ENCODE results near the gene RAPGEF4. TPM values are rescaled to one million over a fixed set of nuclear protein-coding genes. Genes with fewer than 3 reads are reported as not detected.

Gene RAPGEF4
- total RNA-seq, 2 experiments from 2014 or later: 0.85 to 1.3 TPM

DNA sequence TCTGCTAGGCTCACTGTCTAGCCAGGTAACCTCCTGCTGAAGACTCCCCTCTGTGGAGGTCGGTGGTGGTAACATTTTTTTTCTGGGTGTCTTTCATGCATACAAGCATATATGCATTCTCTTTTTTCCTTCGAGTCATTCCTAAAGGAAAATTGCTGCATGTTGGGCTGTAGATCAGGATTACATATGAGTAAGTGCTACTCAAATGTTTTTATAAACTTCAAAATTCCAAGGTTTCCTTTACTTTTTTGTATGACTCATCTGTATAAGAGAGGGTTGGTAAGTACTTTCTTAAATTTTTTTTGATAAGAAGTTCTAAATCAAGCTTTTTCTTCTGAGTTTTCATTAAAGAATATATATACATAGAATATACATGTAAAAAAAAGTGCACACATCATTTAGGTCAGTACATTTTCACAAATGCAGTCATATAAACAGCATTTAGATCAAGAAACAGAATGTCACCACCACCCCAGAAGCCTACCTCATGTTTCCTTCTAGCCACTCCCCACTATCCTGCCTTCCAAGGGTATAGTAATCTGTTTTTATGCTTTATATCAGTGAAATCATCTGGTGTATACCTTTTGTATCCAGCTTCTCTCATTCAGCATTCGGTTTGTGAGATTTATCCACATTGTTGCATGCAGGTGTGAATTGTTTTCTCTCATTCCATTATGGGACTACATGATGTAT lies 212.0 kb downstream of the RAPGEF4 start:
- CTCF ChIA-PET: interaction anchor here (1.7 kb wide), 1 partner anchor 23 kb away, joined by 5 read pairs; no protein-coding TSS in a partner anchor

DNA sequence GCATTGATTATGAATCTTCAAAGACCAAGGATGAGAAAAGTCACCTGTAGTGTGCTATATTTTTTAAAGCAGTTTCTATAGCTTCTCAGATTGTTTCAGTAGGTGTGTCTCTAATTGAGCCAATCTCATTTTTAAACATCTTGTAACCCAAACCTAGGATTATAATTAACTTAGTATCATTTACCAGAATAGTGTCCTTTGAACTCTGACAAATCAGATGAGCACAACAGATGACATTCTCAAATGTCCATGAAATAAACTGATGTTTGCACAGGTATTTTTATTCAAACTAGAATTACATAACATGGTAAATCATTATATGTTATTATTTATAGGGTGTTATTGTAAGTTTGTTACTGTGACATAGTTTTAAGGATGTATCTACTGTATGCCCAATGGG lies 213.9 kb downstream of the RAPGEF4 start:
- no peak for ATAC-seq
- no peak overlapping the region for H3K4me3 Mint-ChIP-seq
- CTCF ChIA-PET: interaction anchor here (1.0 to 2.2 kb wide), 2 partner anchors 17 to 19 kb away, joined by 3 to 9 read pairs; no protein-coding TSS in a partner anchor
- H3K9me3 Mint-ChIP-seq: no peaks in the 10 kb centered on the region
- H3K4me1 Mint-ChIP-seq (ENCODE audit: low read depth): peaks cover 15% of the 10 kb centered on the region
- no peak overlapping the region for H3K27ac Mint-ChIP-seq
- no peaks in the 10 kb centered on the region for H3K36me3 Mint-ChIP-seq (ENCODE audit: low read depth)
- intact Hi-C loops (cut with micrococcal nuclease): no loop called here
- no peaks in the 10 kb centered on the region for H3K27me3 Mint-ChIP-seq
- TF ChIP-seq, protein P1, sequence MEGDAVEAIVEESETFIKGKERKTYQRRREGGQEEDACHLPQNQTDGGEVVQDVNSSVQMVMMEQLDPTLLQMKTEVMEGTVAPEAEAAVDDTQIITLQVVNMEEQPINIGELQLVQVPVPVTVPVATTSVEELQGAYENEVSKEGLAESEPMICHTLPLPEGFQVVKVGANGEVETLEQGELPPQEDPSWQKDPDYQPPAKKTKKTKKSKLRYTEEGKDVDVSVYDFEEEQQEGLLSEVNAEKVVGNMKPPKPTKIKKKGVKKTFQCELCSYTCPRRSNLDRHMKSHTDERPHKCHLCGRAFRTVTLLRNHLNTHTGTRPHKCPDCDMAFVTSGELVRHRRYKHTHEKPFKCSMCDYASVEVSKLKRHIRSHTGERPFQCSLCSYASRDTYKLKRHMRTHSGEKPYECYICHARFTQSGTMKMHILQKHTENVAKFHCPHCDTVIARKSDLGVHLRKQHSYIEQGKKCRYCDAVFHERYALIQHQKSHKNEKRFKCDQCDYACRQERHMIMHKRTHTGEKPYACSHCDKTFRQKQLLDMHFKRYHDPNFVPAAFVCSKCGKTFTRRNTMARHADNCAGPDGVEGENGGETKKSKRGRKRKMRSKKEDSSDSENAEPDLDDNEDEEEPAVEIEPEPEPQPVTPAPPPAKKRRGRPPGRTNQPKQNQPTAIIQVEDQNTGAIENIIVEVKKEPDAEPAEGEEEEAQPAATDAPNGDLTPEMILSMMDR (IDR thresholded peaks at IDR 0.05): no peak
- no peak for DNase-seq
- POLR2A ChIA-PET: no interaction called here

More for the DNA sequence above, 212.0 kb downstream of the RAPGEF4 start:
- POLR2A ChIA-PET: no interaction called here
- Mint-ChIP-seq H3K9me3 (no peaks in the 10 kb centered on the region), H3K27ac (no peak overlapping the region), H3K4me3 (no peak overlapping the region), H3K36me3 (ENCODE audit: low read depth) (no peaks in the 10 kb centered on the region), H3K27me3 (peaks cover 2% of the 10 kb centered on the region), H3K4me1 (ENCODE audit: low read depth) (peaks cover 30% of the 10 kb centered on the region)
- intact Hi-C loops (cut with micrococcal nuclease): no loop called here
- TF ChIP-seq, protein P1 (IDR thresholded peaks at IDR 0.05): no peak
- no peak for DNase-seq
- ATAC-seq: no peak

DNA sequence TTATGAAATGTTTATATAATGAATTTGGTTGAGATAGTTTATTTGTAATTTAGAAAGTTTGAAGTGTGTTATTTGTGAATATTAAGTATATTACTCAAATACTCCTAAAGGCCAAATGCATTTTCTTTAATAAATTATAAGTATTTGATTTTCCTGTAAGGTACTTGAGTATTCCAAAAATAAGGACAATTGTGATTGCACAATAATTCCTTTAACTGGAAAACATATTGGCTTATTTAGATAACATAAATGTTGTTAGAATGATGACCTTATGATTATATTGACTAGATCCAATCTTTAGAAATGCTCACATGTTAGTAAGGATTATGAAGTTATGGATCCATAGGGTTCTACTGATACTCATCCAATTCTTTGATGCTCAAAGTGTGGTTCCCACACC lies 214.9 kb downstream of the RAPGEF4 start:
- intact Hi-C loops (cut with micrococcal nuclease): no loop called here
- Mint-ChIP-seq H3K27ac (no peak overlapping the region), H3K27me3 (no peaks in the 10 kb centered on the region), H3K9me3 (no peaks in the 10 kb centered on the region), H3K4me3 (no peak overlapping the region), H3K4me1 (ENCODE audit: low read depth) (peaks cover 6% of the 10 kb centered on the region), H3K36me3 (ENCODE audit: low read depth) (no peaks in the 10 kb centered on the region)
- ChIA-PET CTCF (interaction anchor here (2.2 kb wide), 1 partner anchor 18 kb away, joined by 9 read pairs; no protein-coding TSS in a partner anchor), POLR2A (no interaction called here)
- DNase-seq (no peak), ATAC-seq (no peak)
- TF ChIP-seq, protein P1 (IDR thresholded peaks at IDR 0.05): no peak

DNA sequence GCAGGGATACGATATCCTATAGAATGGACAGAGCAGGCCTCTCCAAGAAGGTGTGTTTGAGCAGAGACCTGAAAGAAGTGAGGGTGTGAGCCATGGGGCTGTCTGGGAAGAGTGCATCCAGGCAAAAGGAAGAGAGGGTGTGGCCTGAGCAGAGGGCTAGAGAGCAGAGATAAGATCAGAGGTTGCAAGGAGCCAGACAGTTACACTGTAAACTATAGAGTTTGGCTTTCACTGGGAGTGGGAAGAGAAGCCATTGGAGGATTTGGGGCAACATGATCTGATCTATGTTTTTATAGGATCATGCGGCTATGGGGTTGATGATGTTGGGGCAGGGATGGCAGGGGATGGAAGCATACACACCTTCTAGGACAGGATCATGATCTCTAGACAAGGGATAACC lies 215.9 kb downstream of the RAPGEF4 start:
- H3K27me3 Mint-ChIP-seq: peaks cover 2% of the 10 kb centered on the region
- intact Hi-C loops (cut with micrococcal nuclease): no loop called here
- H3K4me3 Mint-ChIP-seq: no peak overlapping the region
- H3K4me1 Mint-ChIP-seq (ENCODE audit: low read depth): peaks cover 3% of the 10 kb centered on the region
- no peak for ATAC-seq
- POLR2A ChIA-PET: no interaction called here
- TF ChIP-seq, protein P1 (IDR thresholded peaks at IDR 0.05): no peak
- DNase-seq: no peak
- H3K36me3 Mint-ChIP-seq (ENCODE audit: low read depth): no peaks in the 10 kb centered on the region
- CTCF ChIA-PET: no interaction called here
- H3K27ac Mint-ChIP-seq: no peak overlapping the region
- H3K9me3 Mint-ChIP-seq: no peaks in the 10 kb centered on the region

DNA sequence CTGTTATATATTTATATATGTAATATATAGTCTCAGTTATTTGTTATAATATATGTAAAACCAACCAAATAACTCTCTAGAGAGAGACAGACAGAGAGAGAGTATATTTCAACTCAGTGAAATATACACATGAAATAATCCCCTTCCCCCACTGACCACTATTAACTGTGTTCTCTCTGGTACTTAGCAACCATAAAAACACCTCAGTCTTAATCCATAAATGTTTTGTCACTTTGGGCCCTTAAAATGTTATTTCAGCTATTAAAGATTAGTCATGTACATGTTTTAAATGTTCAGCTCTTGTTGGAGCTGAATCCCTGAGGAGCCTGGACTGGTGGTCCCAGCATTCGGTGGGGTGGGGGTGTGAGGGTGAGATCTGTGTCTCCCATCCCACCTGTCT lies 217.8 kb downstream of the RAPGEF4 start:
- ChIA-PET POLR2A (no interaction called here), CTCF (interaction anchor here (0.6 to 1.7 kb wide), 2 partner anchors 22 to 423 kb away, joined by 3 to 8 read pairs; no protein-coding TSS in a partner anchor)
- Mint-ChIP-seq H3K4me3 (no peak overlapping the region), H3K27ac (no peak overlapping the region), H3K9me3 (no peaks in the 10 kb centered on the region), H3K4me1 (ENCODE audit: low read depth) (peaks cover 3% of the 10 kb centered on the region), H3K27me3 (peaks cover 2% of the 10 kb centered on the region), H3K36me3 (ENCODE audit: low read depth) (no peaks in the 10 kb centered on the region)
- DNase-seq (no peak), ATAC-seq (no peak)
- TF ChIP-seq, protein P1 (IDR thresholded peaks at IDR 0.05): no peak
- intact Hi-C loops (cut with micrococcal nuclease): no loop called here

Data from activated CD8-positive, alpha-beta T cell treated with anti-CD3 and anti-CD28 coated beads for 36 hours (primary cell).